ENCODE results near the gene ZMYM4. TPM values are rescaled to one million over a fixed set of nuclear protein-coding genes. Genes with fewer than 3 reads are reported as not detected.
"Not testable (repeated sequence)": the region's sequence is repeated elsewhere in the genome, so short reads cannot be mapped to it uniquely, and the experiment has no call there.

Gene ZMYM4
- total RNA-seq, 2 experiments from 2014 or later = 37.0 to 39.9 TPM

GRCh38 chr1:35461966-35462651 is 193.6 kb downstream of the ZMYM4 start:
- Histone ChIP-seq H3K4me1 (ENCODE audit: insufficient read depth, low read length) (peaks cover 3% of the 10 kb centered on the region), H3K9me3 (ENCODE audit: control insufficient read depth in 1 of 2, insufficient read depth in 1 of 2, low read length in 2 of 2) (peaks cover 0 to 8% of the 10 kb centered on the region in 2 experiments), H3K27ac (ENCODE audit: low read depth in 1 of 2, low read length in 2 of 2) (peak overlapping the region in 1 of 2 donors; percentile 18), H3K27me3 (ENCODE audit: control insufficient read depth in 1 of 2, insufficient read depth in 2 of 2, low read length in 2 of 2) (no peaks in the 10 kb centered on the region), H3K36me3 (ENCODE audit: insufficient read depth, low read length) (peaks cover 48% of the 10 kb centered on the region), H3K4me3 (ENCODE audit: low read length) (no peak overlapping the region)
- Mint-ChIP-seq H3K36me3 (ENCODE audit: low read depth) (peaks cover 90% of the 10 kb centered on the region), H3K4me1 (ENCODE audit: low read depth) (peaks cover 11% of the 10 kb centered on the region), H3K9me3 (no peaks in the 10 kb centered on the region), H3K27me3 (no peaks in the 10 kb centered on the region), H3K27ac (peak overlapping the region; percentile 58), H3K4me3 (no peak overlapping the region)
- TF ChIP-seq CTCF (IDR thresholded peaks at IDR 0.05) = no peak
- ChIA-PET POLR2A (no interaction called here), CTCF (interaction anchor here (0.6 kb wide), 1 partner anchor 97 kb away, joined by 3 read pairs; no protein-coding TSS in a partner anchor)
- intact Hi-C loops (cut with DNase I, micrococcal nuclease) = loop anchor here in 1 of 2 experiments (5.0 kb wide), 1 partner anchor 35 kb away; no protein-coding TSS in a partner anchor
- no peak for DNase-seq
- peak; percentile 46 for ATAC-seq (ENCODE audit: poor library complexity)

GRCh38 chr1:35463232-35463631 is 194.7 kb downstream of the ZMYM4 start:
- no peaks in the 10 kb centered on the region for H3K27me3 ChIP-seq (ENCODE audit: control insufficient read depth in 1 of 2, insufficient read depth in 2 of 2, low read length in 2 of 2)
- DNase-seq (no peak), ATAC-seq (ENCODE audit: poor library complexity) (no peak)
- peaks cover 94% of the 10 kb centered on the region for H3K36me3 Mint-ChIP-seq (ENCODE audit: low read depth)
- no peaks in the 10 kb centered on the region for H3K4me1 ChIP-seq (ENCODE audit: insufficient read depth, low read length)
- peaks cover 11% of the 10 kb centered on the region for H3K4me1 Mint-ChIP-seq (ENCODE audit: low read depth)
- H3K27ac ChIP-seq (ENCODE audit: low read depth in 1 of 2, low read length in 2 of 2) = no peak overlapping the region
- POLR2A ChIA-PET = no interaction called here
- H3K9me3 Mint-ChIP-seq = no peaks in the 10 kb centered on the region
- CTCF ChIA-PET = no interaction called here
- no peak for TF ChIP-seq CTCF (IDR thresholded peaks at IDR 0.05)
- H3K27ac Mint-ChIP-seq = peak overlapping the region; percentile 42
- intact Hi-C loops (cut with DNase I, micrococcal nuclease) = loop anchor here in 1 of 2 experiments (5.0 kb wide), 1 partner anchor 34 kb away; no protein-coding TSS in a partner anchor
- no peaks in the 10 kb centered on the region for H3K27me3 Mint-ChIP-seq
- H3K4me3 Mint-ChIP-seq = no peak overlapping the region
- H3K9me3 ChIP-seq (ENCODE audit: control insufficient read depth in 1 of 2, insufficient read depth in 1 of 2, low read length in 2 of 2) = peaks cover 0 to 8% of the 10 kb centered on the region in 2 experiments
- H3K36me3 ChIP-seq (ENCODE audit: insufficient read depth, low read length) = peaks cover 48% of the 10 kb centered on the region
- no peak overlapping the region for H3K4me3 ChIP-seq (ENCODE audit: low read length)

GRCh38 chr1:35463749-35464148 is 195.2 kb downstream of the ZMYM4 start:
- H3K27ac ChIP-seq (ENCODE audit: low read depth in 1 of 2, low read length in 2 of 2); H3K4me3 Mint-ChIP-seq; POLR2A ChIA-PET; H3K27ac Mint-ChIP-seq; CTCF ChIA-PET; H3K9me3 Mint-ChIP-seq; DNase-seq; ATAC-seq (ENCODE audit: poor library complexity); H3K27me3 ChIP-seq (ENCODE audit: control insufficient read depth in 1 of 2, insufficient read depth in 2 of 2, low read length in 2 of 2); H3K27me3 Mint-ChIP-seq; H3K9me3 ChIP-seq (ENCODE audit: control insufficient read depth in 1 of 2, insufficient read depth in 1 of 2, low read length in 2 of 2); H3K4me1 ChIP-seq (ENCODE audit: insufficient read depth, low read length); H3K4me3 ChIP-seq (ENCODE audit: low read length): not testable (repeated sequence)
- H3K36me3 ChIP-seq (ENCODE audit: insufficient read depth, low read length) = peaks cover 48% of the 10 kb centered on the region
- intact Hi-C loops (cut with DNase I, micrococcal nuclease) = loop anchor here in 1 of 2 experiments (5.0 kb wide), 1 partner anchor 34 kb away; no protein-coding TSS in a partner anchor
- peaks cover 11% of the 10 kb centered on the region for H3K4me1 Mint-ChIP-seq (ENCODE audit: low read depth)
- H3K36me3 Mint-ChIP-seq (ENCODE audit: low read depth) = peaks cover 95% of the 10 kb centered on the region

All from CD4-positive, alpha-beta T cell (primary cell).